GM23248 (cell line): ENCODE results near the gene CTNNA3.

ENCODE experiments used
- EZH2 ChIP-seq: fragments of 200-600 bp; sonication (generic); IDR thresholded peaks from 2 replicates; pipeline ENCODE4 v1.6.1; 2018; ENCODE audit warnings: antibody characterized with exemption, mild to moderate bottlenecking; ENCODE audit not compliant: insufficient read depth, poor library complexity, severe bottlenecking
- EZH2phosphoT487 ChIP-seq: fragments of 200-600 bp; sonication (generic); IDR thresholded peaks from 2 replicates; pipeline ENCODE4 v1.6.1; 2018; ENCODE audit warnings: antibody characterized with exemption, moderate library complexity, mild to moderate bottlenecking, low read depth; ENCODE audit not compliant: insufficient read depth

DNA sequence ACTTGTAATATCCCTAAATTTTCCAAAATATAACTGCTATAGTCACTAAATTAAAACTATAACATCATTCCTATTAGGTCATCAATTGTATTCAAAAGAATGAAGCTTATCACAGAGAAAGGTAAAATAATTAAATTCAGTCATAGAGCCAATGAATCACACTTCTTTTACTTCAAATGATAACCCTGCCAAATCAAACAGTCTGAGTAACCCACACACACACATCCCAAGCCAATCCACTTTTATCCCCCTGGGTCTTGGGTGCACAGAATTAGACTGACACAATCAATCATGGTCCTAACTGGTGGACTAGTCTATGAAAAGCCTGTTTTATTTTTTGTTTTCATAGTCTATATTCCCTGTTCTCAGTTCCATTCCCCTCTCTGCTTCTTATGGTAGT lies 25.6 kb downstream of the CTNNA3 start:
- no peak for TF ChIP-seq EZH2
- no peak for TF ChIP-seq EZH2phosphoT487
